Smooth muscle cell of the brain vasculature (primary cell): ENCODE results near the gene BCL11B.

ENCODE experiments used
- DNase-seq: peaks from one replicate; pipeline ENCODE4 v3.0.0-alpha.2; 2012; ENCODE audit warnings: low read depth, low spot score

The BCL11B gene

DNA sequence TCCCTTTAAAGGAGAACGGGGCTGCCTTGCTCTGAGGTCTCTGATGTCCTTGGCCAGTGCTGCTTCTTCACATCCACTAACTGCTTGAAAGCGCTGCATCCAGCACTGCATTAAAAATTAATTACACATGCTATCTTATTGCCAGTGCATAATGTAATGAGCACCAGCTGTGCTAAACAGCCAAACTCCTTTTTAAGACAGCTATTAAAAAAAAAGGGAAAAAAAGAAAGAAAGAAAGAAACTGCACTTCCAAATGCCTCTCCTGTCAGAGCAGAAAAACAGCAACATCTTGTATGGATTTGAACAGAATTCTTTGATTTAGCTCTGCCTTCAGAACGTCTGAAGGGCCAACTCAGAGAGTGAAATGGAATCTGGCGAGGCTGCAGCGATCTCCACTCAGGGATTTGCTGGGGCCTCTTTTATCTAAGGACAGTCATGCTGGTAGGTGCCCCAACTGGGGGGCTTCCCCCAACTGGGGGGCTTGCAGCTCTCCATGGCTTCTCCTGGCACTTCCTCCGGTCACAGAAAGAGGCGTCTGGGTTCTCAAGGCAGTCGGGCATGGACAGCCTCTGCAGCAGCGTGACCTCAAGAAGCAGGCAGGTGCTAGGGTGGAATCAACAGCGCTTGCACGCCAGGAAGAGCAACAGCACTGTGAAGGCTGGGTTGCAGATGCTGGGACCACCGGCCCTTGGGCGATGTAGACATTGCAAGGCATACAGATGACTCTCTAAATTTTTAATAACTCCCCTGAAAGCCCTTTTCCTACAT lies 46.4 kb downstream of the BCL11B start:
- no peak for DNase-seq

DNA sequence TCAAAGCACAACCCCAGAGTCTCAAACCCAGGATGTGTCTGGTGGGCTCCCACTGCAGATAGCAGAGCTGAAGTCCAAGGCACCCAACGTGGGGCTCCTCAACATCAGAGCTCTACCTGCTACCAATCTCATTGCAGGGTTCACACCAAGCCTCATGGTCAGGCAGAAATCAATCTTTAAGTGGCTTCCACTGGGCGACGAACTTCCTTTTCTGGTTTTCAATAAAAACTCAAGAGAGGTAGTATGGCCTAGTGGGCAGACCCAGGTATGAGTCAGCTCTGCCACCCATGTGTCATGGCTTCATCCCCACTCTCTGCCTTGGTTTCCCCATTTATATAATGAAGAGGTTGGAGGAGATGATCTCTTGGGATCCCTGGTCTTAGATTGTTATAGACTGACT lies 47.0 kb downstream of the BCL11B start:
- DNase-seq = no peak

- no peak for DNase-seq
Observed at GRCh38 chr14:99224116-99224910, 47.7 kb downstream of the BCL11B start.

DNA sequence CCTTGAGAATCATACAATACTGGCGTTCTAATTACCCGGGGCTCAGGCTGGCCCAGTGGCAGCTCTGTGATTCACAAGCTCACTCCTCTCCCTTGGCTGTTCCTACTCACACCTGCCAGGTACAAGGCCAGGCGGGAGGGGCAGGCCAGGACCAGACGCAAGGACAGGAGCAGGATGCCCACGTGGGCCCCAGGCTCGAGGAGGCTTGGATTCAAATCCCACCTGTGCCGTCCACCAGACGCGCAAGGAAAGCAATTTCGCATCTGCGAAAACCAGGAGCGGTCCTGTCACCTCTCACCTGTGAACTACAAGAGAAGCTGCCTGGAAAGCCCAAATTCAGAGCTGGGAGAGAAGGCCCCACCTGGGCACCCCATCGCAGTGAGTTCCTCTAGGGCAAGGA lies 50.6 kb downstream of the BCL11B start:
- no peak for DNase-seq

DNA sequence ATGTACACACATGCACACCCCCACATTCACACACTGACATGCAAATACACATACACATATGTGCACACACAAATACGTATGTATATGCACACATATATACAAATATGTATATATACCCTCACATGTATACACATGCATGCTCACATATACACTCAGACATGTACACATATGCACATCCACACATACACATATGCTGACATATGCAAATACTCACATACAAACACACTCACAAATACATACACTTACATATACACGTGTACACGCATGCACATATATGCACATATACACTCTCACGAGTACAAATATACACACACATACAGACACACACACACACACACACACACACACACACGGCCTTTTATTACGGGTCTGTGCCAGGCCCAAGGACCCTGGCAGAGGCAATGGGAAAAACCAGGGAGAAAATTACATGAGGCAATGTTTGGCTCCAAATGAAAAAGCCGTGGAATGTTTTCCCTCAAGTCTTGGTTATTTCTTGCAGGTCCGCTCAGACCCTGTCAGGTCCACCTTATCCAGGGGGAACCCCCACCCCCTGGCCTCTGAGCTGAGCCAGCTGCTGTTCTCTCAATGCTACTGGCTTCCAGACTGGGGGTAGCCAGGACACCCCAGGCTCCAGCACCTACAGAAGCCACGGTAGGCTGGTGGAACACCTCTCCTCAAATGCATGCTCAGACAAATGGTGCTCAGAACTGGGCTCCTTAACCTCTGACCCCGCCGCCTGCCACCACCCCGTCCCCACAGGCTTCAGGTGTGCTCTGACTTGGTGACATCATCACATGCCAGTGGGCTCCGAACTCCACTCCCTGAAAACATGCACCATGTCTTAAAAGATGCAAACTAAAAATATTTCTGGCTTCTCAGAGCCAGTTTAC lies 54.7 kb downstream of the BCL11B start:
- DNase-seq = no peak

DNA sequence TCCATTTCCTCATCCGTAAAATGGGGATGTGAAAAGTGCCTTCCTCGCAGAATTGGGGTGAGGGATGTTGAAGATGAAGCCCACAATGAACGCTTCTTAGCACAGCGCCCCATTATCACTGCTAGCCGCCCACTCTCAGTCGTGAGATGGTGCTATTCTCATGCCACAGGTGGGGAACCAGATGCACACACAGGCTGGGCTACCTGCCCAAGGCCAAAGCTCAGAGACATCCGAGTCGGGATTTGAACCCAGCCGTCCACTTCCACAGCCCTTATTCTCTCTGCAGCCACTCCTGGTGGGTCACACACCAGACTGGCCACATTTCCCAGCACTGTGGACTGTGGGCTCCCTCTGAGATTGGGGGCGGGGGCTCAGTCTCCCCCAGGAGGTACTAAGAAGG lies 55.8 kb downstream of the BCL11B start:
- DNase-seq = no peak

DNA sequence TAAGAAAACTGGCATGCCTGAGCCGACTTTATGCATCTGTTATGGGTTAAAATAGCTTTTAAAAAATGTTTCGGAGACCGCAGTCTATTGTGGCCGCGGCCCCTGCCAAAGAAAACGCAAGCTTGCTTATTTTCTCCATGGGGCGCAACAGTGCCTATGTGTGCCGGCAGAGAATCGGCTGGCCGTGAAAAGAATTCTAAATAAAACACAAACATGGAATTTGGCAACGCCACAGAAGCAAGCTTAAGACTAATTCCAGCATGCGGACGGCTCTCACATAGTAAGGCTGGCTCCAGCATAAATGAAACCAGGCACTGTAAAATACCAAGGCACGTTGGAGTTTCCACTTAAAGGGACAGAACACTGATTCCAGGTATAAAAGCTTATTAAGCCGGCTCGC lies 56.7 kb downstream of the BCL11B start:
- DNase-seq = peak; percentile 82

DNA sequence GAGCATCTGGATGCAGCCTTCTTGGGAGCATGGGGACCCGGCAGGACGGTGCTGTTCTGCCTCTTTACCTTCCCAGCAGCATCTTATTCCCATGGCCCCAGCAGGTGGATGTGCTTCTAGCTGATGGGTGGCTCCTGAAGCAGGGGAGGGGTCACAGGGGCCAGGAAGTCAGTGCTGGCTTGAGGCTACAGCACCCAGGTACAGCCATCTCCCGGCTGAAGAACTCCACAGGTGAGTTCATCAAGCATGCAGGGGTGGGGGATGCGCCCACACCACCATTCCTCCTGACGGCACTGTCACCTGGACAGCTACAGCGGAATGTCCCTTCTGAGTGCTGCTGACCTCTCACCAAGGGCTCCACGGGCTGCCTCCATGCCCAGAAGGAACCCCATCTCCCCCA lies 57.3 kb downstream of the BCL11B start:
- DNase-seq = no peak

DNA sequence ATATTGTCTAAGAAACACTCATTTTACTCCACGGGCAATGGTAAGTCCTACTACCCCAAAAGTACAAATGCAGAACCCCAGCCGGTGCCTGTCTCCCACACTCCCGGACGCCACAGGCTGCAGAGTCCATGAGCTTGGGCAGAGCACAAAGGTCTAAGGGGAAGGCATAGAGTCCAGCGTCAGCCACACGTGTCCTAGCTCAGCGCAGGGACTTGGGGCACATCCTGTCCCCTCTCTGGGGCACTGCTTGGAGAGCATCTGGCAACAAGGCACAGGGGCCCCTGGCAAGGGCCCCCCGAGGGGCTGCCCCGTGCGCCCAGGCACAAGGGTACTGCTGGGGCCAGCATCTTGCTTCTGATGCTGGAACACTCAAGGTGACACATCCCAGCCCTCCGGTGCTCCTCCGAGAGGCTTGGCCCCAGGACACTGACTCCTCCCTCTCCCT lies 58.4 kb downstream of the BCL11B start:
- no peak for DNase-seq

GRCh38 chr14:99213101-99213500 lies 58.9 kb downstream of the BCL11B start:
- DNase-seq = no peak

DNA sequence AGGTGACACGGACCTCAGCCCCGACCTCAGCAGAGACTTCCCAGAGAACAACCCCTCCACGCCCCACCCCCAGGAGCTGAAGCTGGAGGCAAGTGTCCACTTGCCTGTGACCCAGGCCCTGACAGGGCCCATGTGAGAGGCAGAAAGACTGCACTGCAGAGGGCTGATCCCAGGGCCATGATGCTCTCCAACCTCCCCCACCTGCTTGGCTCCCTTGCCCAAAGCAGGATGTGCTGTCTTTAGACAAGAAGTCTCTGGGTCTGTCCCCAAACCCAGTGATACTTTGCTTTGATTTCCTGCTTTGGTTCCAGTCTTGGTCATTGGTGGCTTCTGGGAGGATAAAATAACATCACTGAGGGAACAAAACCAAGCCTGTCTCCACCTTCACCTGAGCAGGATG lies 59.4 kb downstream of the BCL11B start:
- no peak for DNase-seq

- DNase-seq = no peak
Observed at GRCh38 chr14:99212199-99212598, 59.8 kb downstream of the BCL11B start.

DNA sequence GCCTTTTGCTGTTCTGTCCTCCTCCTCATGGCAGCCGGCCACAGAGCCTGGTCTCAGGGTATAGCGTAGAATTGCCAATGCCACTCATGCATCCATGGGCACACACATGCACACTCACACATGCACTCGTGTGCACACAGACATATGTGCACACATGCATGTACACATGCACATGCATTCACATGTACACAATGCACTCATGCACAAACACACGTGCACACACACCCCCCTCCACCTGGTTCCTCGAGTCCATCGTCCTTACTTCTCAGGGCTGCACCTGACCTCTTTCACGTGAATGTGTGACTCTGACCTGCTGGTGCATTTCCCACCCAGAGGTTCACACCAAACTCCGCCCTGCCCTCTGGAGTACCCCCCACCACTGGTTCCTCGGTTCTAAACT lies 60.6 kb downstream of the BCL11B start:
- DNase-seq = no peak

GRCh38 chr14:99210333-99210732 lies 61.7 kb downstream of the BCL11B start:
- no peak for DNase-seq

GRCh38 chr14:99209409-99209808 lies 62.6 kb downstream of the BCL11B start:
- DNase-seq = no peak

- DNase-seq = no peak
Observed at GRCh38 chr14:99208318-99208717, 63.7 kb downstream of the BCL11B start.

- DNase-seq = no peak
Observed at GRCh38 chr14:99207456-99207855, 64.5 kb downstream of the BCL11B start.

GRCh38 chr14:99206090-99206489 lies 65.9 kb downstream of the BCL11B start:
- no peak for DNase-seq

- no peak for DNase-seq
Observed at GRCh38 chr14:99205086-99205688, 66.8 kb downstream of the BCL11B start.

DNA sequence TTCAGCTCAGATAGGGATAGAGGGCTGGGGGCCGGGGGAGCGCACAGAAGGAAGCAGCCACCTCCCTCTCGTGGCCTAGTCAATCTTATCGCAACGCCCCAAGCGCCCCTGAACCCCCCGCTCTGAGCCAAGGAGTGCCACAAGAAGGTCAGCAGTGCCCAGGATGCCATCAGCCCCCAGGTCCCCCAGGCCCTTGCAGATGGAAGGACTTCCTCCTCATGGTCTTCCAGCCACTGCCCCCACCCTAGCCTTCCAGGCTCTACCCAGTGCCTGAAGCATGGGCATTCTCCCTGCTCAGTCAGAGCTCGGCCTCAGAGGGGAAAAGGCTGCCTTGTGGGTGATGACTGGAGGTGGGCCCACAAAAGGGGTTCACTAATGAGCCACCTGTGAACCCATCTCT lies 68.2 kb downstream of the BCL11B start:
- DNase-seq = no peak

DNA sequence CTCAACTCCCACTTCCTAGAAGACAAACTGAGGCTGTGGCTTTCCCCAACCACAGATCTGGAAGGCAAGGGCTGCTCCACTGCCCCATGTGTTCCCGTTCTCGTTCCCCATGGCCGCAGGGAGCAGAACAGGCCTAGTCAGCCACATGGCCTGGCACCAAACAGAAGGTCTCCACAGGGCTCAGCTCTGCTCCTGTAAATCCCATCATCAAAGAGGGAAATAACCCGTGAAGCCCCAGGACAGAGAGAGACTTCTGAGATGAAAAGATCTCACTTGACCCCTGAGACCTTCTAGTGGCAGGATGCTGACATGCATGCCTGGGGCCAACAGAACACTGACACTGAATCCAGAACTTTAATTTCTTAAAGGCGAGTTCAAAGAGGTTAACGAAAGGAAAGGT lies 68.9 kb downstream of the BCL11B start:
- DNase-seq = no peak

DNA sequence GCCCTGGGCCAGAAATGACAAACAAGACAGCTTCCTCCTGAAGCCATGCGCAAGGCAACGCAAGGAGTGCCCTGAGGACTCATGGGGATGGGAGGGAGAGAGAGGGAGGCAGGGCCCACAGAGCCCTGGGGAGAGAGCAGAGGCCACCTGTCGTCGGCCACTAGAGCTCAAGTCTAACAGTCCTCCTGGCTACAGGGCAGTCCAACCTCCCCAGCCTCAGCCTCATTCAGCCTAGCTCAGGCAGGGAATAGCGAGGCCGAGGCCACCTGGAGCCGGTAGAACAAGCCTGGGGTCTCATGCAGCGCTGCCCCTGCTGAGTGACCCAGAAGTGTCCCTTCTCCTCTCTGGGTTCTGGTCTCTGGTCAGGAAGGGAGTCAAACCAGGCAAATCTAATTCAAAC lies 69.5 kb downstream of the BCL11B start:
- no peak for DNase-seq
